Measurements from ENCODE around the gene GZF1.

DNA sequence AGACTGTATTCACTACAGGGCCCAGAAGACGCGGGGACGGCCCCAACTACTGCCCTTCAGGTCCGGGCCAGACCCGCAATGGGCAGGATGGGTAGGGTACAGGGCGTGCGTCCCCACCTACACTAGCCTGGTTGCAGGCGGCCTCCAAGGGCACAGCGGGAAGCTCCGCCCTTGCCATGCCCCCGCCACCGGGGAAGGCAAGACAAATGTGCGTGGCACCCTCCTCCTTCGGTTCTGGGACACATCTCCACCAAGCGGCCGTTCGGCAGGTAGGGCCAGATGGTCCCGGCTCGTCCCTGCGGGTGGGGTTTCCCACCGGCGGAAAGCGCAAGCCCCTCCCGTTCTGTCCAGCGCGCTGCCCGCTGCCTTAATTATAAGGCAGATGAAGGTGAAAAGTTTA lies 5.8 kb upstream of the GZF1 start:
- TF ChIP-seq EZH2phosphoT487 (IDR thresholded peaks at IDR 0.05; ENCODE audit: low read depth), result no peak
- TF ChIP-seq, protein P1, sequence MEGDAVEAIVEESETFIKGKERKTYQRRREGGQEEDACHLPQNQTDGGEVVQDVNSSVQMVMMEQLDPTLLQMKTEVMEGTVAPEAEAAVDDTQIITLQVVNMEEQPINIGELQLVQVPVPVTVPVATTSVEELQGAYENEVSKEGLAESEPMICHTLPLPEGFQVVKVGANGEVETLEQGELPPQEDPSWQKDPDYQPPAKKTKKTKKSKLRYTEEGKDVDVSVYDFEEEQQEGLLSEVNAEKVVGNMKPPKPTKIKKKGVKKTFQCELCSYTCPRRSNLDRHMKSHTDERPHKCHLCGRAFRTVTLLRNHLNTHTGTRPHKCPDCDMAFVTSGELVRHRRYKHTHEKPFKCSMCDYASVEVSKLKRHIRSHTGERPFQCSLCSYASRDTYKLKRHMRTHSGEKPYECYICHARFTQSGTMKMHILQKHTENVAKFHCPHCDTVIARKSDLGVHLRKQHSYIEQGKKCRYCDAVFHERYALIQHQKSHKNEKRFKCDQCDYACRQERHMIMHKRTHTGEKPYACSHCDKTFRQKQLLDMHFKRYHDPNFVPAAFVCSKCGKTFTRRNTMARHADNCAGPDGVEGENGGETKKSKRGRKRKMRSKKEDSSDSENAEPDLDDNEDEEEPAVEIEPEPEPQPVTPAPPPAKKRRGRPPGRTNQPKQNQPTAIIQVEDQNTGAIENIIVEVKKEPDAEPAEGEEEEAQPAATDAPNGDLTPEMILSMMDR (IDR thresholded peaks at IDR 0.05; ENCODE audit: low read depth, low read length), result no peak
